Pancreas (tissue), 10 donors: Measurements from ENCODE around the gene FOXC2. TPM values are rescaled to one million over a fixed set of nuclear protein-coding genes. Genes with fewer than 3 reads are reported as not detected.

Experiments used
- ATAC-seq, 4 donors: fragments of 200-7000 bp; cut with Tn5 transposase; one replicate each; pipeline versions ENCODE4 v1.8.0 to v1.9.1; 2020; ENCODE audit warnings: mild to moderate bottlenecking in 4 of 4, moderate library complexity in 4 of 4
- DNase-seq, 6 donors: peaks; one replicate each; pipeline ENCODE4 v3.0.0-alpha.2; 2020
- FAIRE-seq: peaks from 2 replicates; lab custom pipeline; 2012; peaks lifted over from hg19 to GRCh38; lab: Jason Lieb, UNC
- H3K27ac ChIP-seq, 4 donors: fragments of 200-600 bp; sonication (generic); 1 replicate in 3 of 4; 2 replicates in 1 of 4; pipeline versions ENCODE4 v1.5.0 to v1.8.0; 2020
- H3K27me3 ChIP-seq, 4 donors: fragments of 200-600 bp; one replicate each; pipeline ENCODE4 v1.8.0; 2021
- H3K36me3 ChIP-seq, 3 donors: fragments of 200-600 bp; sonication (generic) in 1 of 3; one replicate each; pipeline versions ENCODE4 v1.5.0 to v1.8.0; 2020 to 2021
- H3K4me1 ChIP-seq, 3 donors: fragments of 200-600 bp; one replicate each; pipeline ENCODE4 v1.8.0; 2021
- H3K4me3 ChIP-seq, 4 donors: fragments of 200-600 bp; sonication (generic) in 2 of 4; one replicate each; pipeline versions ENCODE4 v1.5.0 to v1.8.0; 2020 to 2021
- H3K9me3 ChIP-seq, 4 donors: fragments of 200-600 bp; one replicate each; pipeline ENCODE4 v1.8.0; 2021
- CTCF ChIP-seq, 4 donors: fragments of 200-600 bp; sonication (generic) in 3 of 4; IDR thresholded peaks; one replicate each; pipeline versions ENCODE4 v1.5.0 to v1.8.0; 2021; ENCODE audit warnings: antibody characterized with exemption in 4 of 4
- WGBS, 2 donors: extraction: QIAGEN DNeasy Blood & Tissue Kit; methylation state at CpG; one replicate each; pipeline ENCODE4 v1.1.7; 2013; 5-methylcytosine and 5-hydroxymethylcytosine counted together
- intact Hi-C, 3 donors: fragments of 100-400 bp; cut with DNase I; formaldehyde crosslinking; loops; one replicate each; pipeline versions ENCODE4 v1.11.1 to v1.14.2; 2022
- polyA plus RNA-seq, 2 donors: library from polyadenylated mRNA; stranded (reverse); fragments of 200-250 nt; gene quantifications; one replicate each; pipeline ENCODE4 v1.2.3, GENCODE V29; 2013
- total RNA-seq, 6 donors: library from RNA; stranded (reverse); fragmentation: NEBNext Ultra II Directional in 4 of 6; extraction: Animal tissue kit (Norgen Biotek cat#: 25700) in 4 of 6; gene quantifications; one replicate each; pipeline versions ENCODE4 v1.2.1 to v1.2.4, GENCODE V29; 2021 to 2023
- donor health status: healthy with polysubstance abuse.
- donor health status: DM: no; HTN: no; CAD: no; lungs with moderate emphysema.
- donor health status: DM: no; HTN: no; CAD: no.
- donor health status: control.
- donor health status: control.
- donor health status: Bipolar disorder and iron deficiency.
- donor health status: DM: yes; HTN: yes; CAD: no.
- donor health status: DM: no; HTN: no; CAD: no.
- donor health status: DM: no; HTN: no; CAD: no.
- donor health status: DM: yes; HTN: yes; CAD: no.

Gene FOXC2
- total and polyA plus RNA-seq, 8 donors: 0.06 to 0.23 (median 0.17) TPM; not detected in 3

GRCh38 chr16:86534779-86535615 is 31.6 kb upstream of the FOXC2 start:
- 80 to 85% methylated on average over 18 of the region's 18 CpGs for WGBS, 2 donors
- no peak for DNase-seq
- no peak overlapping the region for H3K27ac ChIP-seq
- H3K36me3 ChIP-seq: peaks cover 0 to 28% (median 11%) of the 10 kb centered on the region in 3 donors
- H3K4me3 ChIP-seq: no peak overlapping the region
- no peaks in the 10 kb centered on the region for H3K4me1 ChIP-seq
- no peaks in the 10 kb centered on the region for H3K27me3 ChIP-seq
- H3K9me3 ChIP-seq: no peaks in the 10 kb centered on the region
- intact Hi-C loops: no loop called here
- no peak for TF ChIP-seq CTCF (IDR thresholded peaks at IDR 0.05)
- ATAC-seq: no peak
- FAIRE-seq: no peak

- 95 to 96% methylated on average over 17 of the region's 17 CpGs for WGBS, 2 donors
- no peaks in the 10 kb centered on the region for H3K9me3 ChIP-seq
- no peak overlapping the region for H3K27ac ChIP-seq
- intact Hi-C loops: no loop called here
- H3K27me3 ChIP-seq: no peaks in the 10 kb centered on the region
- no peak for TF ChIP-seq CTCF (IDR thresholded peaks at IDR 0.05)
- peaks cover 2 to 42% (median 16%) of the 10 kb centered on the region in 3 donors for H3K36me3 ChIP-seq
- FAIRE-seq: no peak
- H3K4me3 ChIP-seq: no peak overlapping the region
- ATAC-seq: no peak
- H3K4me1 ChIP-seq: no peaks in the 10 kb centered on the region
- DNase-seq: no peak
Measured at GRCh38 chr16:86536621-86537020, 30.0 kb upstream of the FOXC2 start.

GRCh38 chr16:86537486-86537885 is 29.1 kb upstream of the FOXC2 start:
- Histone ChIP-seq H3K9me3 (no peaks in the 10 kb centered on the region), H3K27ac (no peak overlapping the region), H3K4me1 (no peaks in the 10 kb centered on the region), H3K4me3 (no peak overlapping the region), H3K27me3 (no peaks in the 10 kb centered on the region), H3K36me3 (peaks cover 5 to 47% (median 16%) of the 10 kb centered on the region in 3 donors)
- intact Hi-C loops: no loop called here
- ATAC-seq: no peak
- no peak for DNase-seq
- WGBS, 2 donors: 94 to 95% methylated on average over 4 of the region's 4 CpGs
- no peak for TF ChIP-seq CTCF (IDR thresholded peaks at IDR 0.05)
- no peak for FAIRE-seq

GRCh38 chr16:86538196-86538780 is 28.3 kb upstream of the FOXC2 start:
- no peak for TF ChIP-seq CTCF (IDR thresholded peaks at IDR 0.05)
- H3K9me3 ChIP-seq: no peaks in the 10 kb centered on the region
- ATAC-seq (no peak), FAIRE-seq (no peak), DNase-seq (no peak)
- H3K36me3 ChIP-seq: peaks cover 5 to 47% (median 16%) of the 10 kb centered on the region in 3 donors
- H3K4me3 ChIP-seq: no peak overlapping the region
- 90 to 93% methylated on average over 17 of the region's 17 CpGs for WGBS, 2 donors
- intact Hi-C loops: no loop called here
- no peaks in the 10 kb centered on the region for H3K27me3 ChIP-seq
- no peaks in the 10 kb centered on the region for H3K4me1 ChIP-seq
- H3K27ac ChIP-seq: no peak overlapping the region

GRCh38 chr16:86540894-86541293 is 25.7 kb upstream of the FOXC2 start:
- Histone ChIP-seq H3K27me3 (no peaks in the 10 kb centered on the region), H3K4me1 (no peaks in the 10 kb centered on the region), H3K36me3 (peaks cover 5 to 49% (median 19%) of the 10 kb centered on the region in 3 donors), H3K9me3 (no peaks in the 10 kb centered on the region), H3K27ac (no peak overlapping the region), H3K4me3 (no peak overlapping the region)
- ATAC-seq (no peak), DNase-seq (no peak), FAIRE-seq (no peak)
- WGBS, 2 donors: 84 to 89% methylated on average over 6 of the region's 6 CpGs
- TF ChIP-seq CTCF (IDR thresholded peaks at IDR 0.05): no peak
- intact Hi-C loops: no loop called here
